ENCODE results near the gene HMMR. TPM values are rescaled to one million over a fixed set of nuclear protein-coding genes. Genes with fewer than 3 reads are reported as not detected.

HMMR gene
- total RNA-seq, 1 experiment from 2014 or later = 54.9 TPM

- TF ChIP-seq TCF7L2 (IDR thresholded peaks at IDR 0.05; ENCODE audit: borderline replicate concordance, extremely low read depth, insufficient read depth, insufficient read length) (no peak), FOSL1 (IDR thresholded peaks at IDR 0.05; ENCODE audit: low read depth) (no peak), YY1 (IDR thresholded peaks at IDR 0.05; ENCODE audit: extremely low read depth, insufficient replicate concordance, low read depth, low read length) (peak; percentile 38)
These were observed 45.1 kb downstream of the HMMR start, which contains the start of gene MAT2B (continued) for GRCh38 chr5:163505368-163506094.

GRCh38 chr5:163506095-163506457, 45.6 kb downstream of the HMMR start:
- Histone ChIP-seq H3K79me2 (ENCODE audit: insufficient read depth, low read length) (peaks cover 54% of the 10 kb centered on the region), H3K4me1 (ENCODE audit: control insufficient read depth in 1 of 2, insufficient read depth in 2 of 2, low read length in 2 of 2) (peaks cover 6 to 27% of the 10 kb centered on the region in 2 experiments; a peak in 3 of 4 replicates), H3K9ac (ENCODE audit: low read length) (peak overlapping the region; percentile 65), H3K9me3 (ENCODE audit: control insufficient read depth in 1 of 2, insufficient read depth in 1 of 2, low read depth in 1 of 2, low read length in 2 of 2) (no peaks in the 10 kb centered on the region), H3K27ac (ENCODE audit: low read depth, low read length) (peak overlapping the region; percentile 71), H3K4me3 (replicated peaks in 1 of 2; ENCODE audit: low read depth in 1 of 2, low read length in 2 of 2) (peak overlapping the region; percentile 61 to 76), H3K27me3 (ENCODE audit: insufficient read depth, low read length) (no peaks in the 10 kb centered on the region), H3K9me2 (ENCODE audit: insufficient read depth) (no peaks in the 10 kb centered on the region), H4K20me1 (ENCODE audit: insufficient read depth) (no peaks in the 10 kb centered on the region), H3K4me2 (ENCODE audit: low read length) (peak overlapping the region; percentile 75), H3K36me3 (ENCODE audit: control insufficient read depth in 1 of 2, insufficient read depth in 2 of 2, low read length in 2 of 2) (0 out of 4 replicates have a peak, but pooled peaks cover 0 to 2% of the 10 kb centered on the region in 2 experiments), H2AFZ (ENCODE audit: low read depth, low read length, poor library complexity, severe bottlenecking) (no peak overlapping the region)
- TSS peak; percentile 43 for BruUV-seq (replicated peaks)
- ChIA-PET POLR2A (interaction anchor here (1.8 kb wide), 1 partner anchor 45 kb away, joined by 5 read pairs; the partner anchor contains the start of gene HMMR), CTCF (no interaction called here), RAD21 (ENCODE audit: low non-redundant PET in 1 of 2, low total read pairs in 2 of 2, uncharacterized antibody in 2 of 2, unreplicated experiment in 2 of 2) (no interaction called here)
- ATAC-seq (no peak), DNase-seq (ENCODE audit: low read depth, low spot score) (no peak)
- intact Hi-C loops (cut with micrococcal nuclease) = no loop called here
- TF ChIP-seq POLR2AphosphoS5 (IDR thresholded peaks at IDR 0.05; ENCODE audit: low read depth, low read length) (no peak), SIN3A (IDR thresholded peaks at IDR 0.05; ENCODE audit: low read depth) (no peak), POLR2A (IDR thresholded peaks at IDR 0.05; ENCODE audit: borderline replicate concordance, extremely low read depth, insufficient read depth, insufficient read length) (no peak), ZNF274 (IDR thresholded peaks at IDR 0.05; ENCODE audit: low read depth, low read length) (no peak), EZH2 (IDR thresholded peaks at IDR 0.05) (no peak)
